A673 (cell line): ENCODE data around the gene BBS9. TPM values are rescaled to one million over a fixed set of nuclear protein-coding genes. Genes with fewer than 3 reads are reported as not detected.

Experiments
- Bru-seq: library from RNA; stranded (reverse); fragments of 400-500 nt; gene quantifications from one replicate; lab custom pipeline; 2021; lab: Mats Ljungman, UMichigan
- BruChase-seq, 2 experiments: library from RNA; stranded (reverse); fragments of 400-500 nt; gene quantifications; one replicate each; lab custom pipeline; 2021; lab: Mats Ljungman, UMichigan
- BruUV-seq: library from RNA; stranded (reverse); fragments of 400-500 nt; replicated peaks from 2 replicates; lab custom pipeline; 2021; lab: Mats Ljungman, UMichigan
- CTCF ChIA-PET: fragments of 300-600 bp; sonication (Branson Sonifier 250); formaldehyde crosslinking; loops from one replicate; lab custom pipeline; 2022; ENCODE audit warnings: antibody characterized with exemption; lab: Charles Lee
- POLR2A ChIA-PET: fragments of 300-600 bp; sonication (Branson Sonifier 250); formaldehyde crosslinking; loops from one replicate; lab custom pipeline; 2022; ENCODE audit warnings: antibody characterized with exemption; ENCODE audit not compliant: low non-redundant PET; lab: Charles Lee
- DNase-seq: peaks from one replicate; pipeline ENCODE4 v3.0.0-alpha.2; 2015; ENCODE audit warnings: low spot score
- H3K27ac ChIP-seq: fragments of 200-600 bp; sonication (generic); 2 replicates; pipeline ENCODE4 v1.5.1; 2016; ENCODE audit warnings: mixed run types, low read depth, mild to moderate bottlenecking, mixed read lengths, antibody characterized with exemption, low read length; ENCODE audit not compliant: poor library complexity, severe bottlenecking
- H3K27me3 ChIP-seq: fragments of 200-600 bp; sonication (generic); replicated peaks from 2 replicates; pipeline ENCODE4 v1.6.1; 2017; ENCODE audit warnings: mixed run types, low read depth, mild to moderate bottlenecking, mixed read lengths, antibody characterized with exemption, low read length; ENCODE audit not compliant: insufficient read depth, poor library complexity
- H3K36me3 ChIP-seq: fragments of 200-600 bp; sonication (generic); 2 replicates; pipeline ENCODE4 v1.6.1; 2016; ENCODE audit warnings: mixed run types, mild to moderate bottlenecking, mixed read lengths, antibody characterized with exemption, low read length; ENCODE audit not compliant: insufficient read depth, poor library complexity, severe bottlenecking
- H3K4me1 ChIP-seq: fragments of 200-600 bp; sonication (generic); 2 replicates; pipeline ENCODE4 v1.6.1; 2017; ENCODE audit warnings: mixed run types, mild to moderate bottlenecking, mixed read lengths, antibody characterized with exemption, low read length; ENCODE audit not compliant: insufficient read depth, poor library complexity, severe bottlenecking
- H3K4me3 ChIP-seq: fragments of 200-600 bp; sonication (generic); 2 replicates; pipeline ENCODE4 v1.5.1; 2016; ENCODE audit warnings: low read depth, mixed run types, mild to moderate bottlenecking, mixed read lengths, low read length; ENCODE audit not compliant: poor library complexity, severe bottlenecking
- H3K9me3 ChIP-seq: fragments of 200-600 bp; sonication (generic); 2 replicates; pipeline ENCODE4 v1.6.1; 2016; ENCODE audit warnings: mixed run types, low read depth, mild to moderate bottlenecking, mixed read lengths, antibody characterized with exemption, low read length; ENCODE audit not compliant: poor library complexity, severe bottlenecking
- CTCF ChIP-seq: fragments of 300-800, 200-600 bp; sonication (generic); conservative IDR thresholded peaks from 2 replicates; pipeline ENCODE4 v1.5.1; 2017; ENCODE audit warnings: low read depth, mild to moderate bottlenecking, antibody characterized with exemption, low read length, moderate library complexity, mixed read lengths
- EZH2 ChIP-seq: fragments of 200-600 bp; sonication (generic); IDR thresholded peaks from 2 replicates; pipeline ENCODE4 v1.6.1; 2017; ENCODE audit warnings: borderline replicate concordance, low read depth, mild to moderate bottlenecking, mixed read lengths, antibody characterized with exemption, low read length; ENCODE audit not compliant: poor library complexity, severe bottlenecking
- intact Hi-C: fragments of 100-400 bp; cut with micrococcal nuclease; formaldehyde crosslinking; loops from one replicate; pipeline ENCODE4 v1.10.0; 2022; ENCODE audit not compliant: unreplicated experiment
- long read RNA-seq: library from polyadenylated mRNA; stranded (forward); transcript quantifications from one replicate; pipeline ENCODE4 v2.0.0, GENCODE V29; 2022
- total RNA-seq: library from RNA; stranded (reverse); gene quantifications from 2 replicates; pipeline ENCODE4 v1.2.3, GENCODE V29; 2021

Gene BBS9
- 9.0 and 9.4 TPM in 2 replicates for total RNA-seq
- percentile 50 among the genes with signal in this experiment for Bru-seq, nascent RNA
- percentile 45 among the genes with signal in this experiment for BruChase-seq, experiment 1, labeled RNA remaining after a 2-hour chase
- BruChase-seq, experiment 2, labeled RNA remaining after a 6-hour chase: percentile 39 among the genes with signal in this experiment
- long read RNA-seq, full-length matches to known transcripts: 3 of 10 reads
- long read RNA-seq, partial matches to known transcripts: 0 of 10 reads
- long read RNA-seq, other reads (novel, unspliced or antisense): 7 of 10 reads

- ChIA-PET POLR2A (interaction anchor here (0.6 kb wide), 1 partner anchor 102 kb away, joined by 4 read pairs; no protein-coding TSS in a partner anchor), CTCF (no interaction called here)
- no TSS peak for BruUV-seq
- intact Hi-C loops: no loop called here
- peak within 1 kb of the TSS; percentile 69 for H3K4me3 ChIP-seq
- no peaks in the 10 kb centered on the region for H3K9me3 ChIP-seq
- H3K4me1 ChIP-seq: no peaks in the 10 kb centered on the region
- peak; percentile 97 for DNase-seq
- peak within 1 kb of the TSS; percentile 70 for H3K27ac ChIP-seq
- H3K27me3 ChIP-seq: no peaks in the 10 kb centered on the region
- TF ChIP-seq EZH2: no peak
- TF ChIP-seq CTCF: no peak
- H3K36me3 ChIP-seq: no peaks in the 10 kb centered on the region
These were observed at the start of gene BBS9 for GRCh38 chr7:33128990-33129805. BBS9 (plus strand) TSS chr7:33129564; CDS start chr7:33146253, 16,689 bp downstream.

GRCh38 chr7:33079763-33080690 lies 49.3 kb upstream of the BBS9 start:
- H3K27ac ChIP-seq: no peak overlapping the region
- no peak for DNase-seq
- no TSS peak for BruUV-seq
- POLR2A ChIA-PET: no interaction called here
- H3K4me3 ChIP-seq: no peak overlapping the region
- TF ChIP-seq CTCF (no peak), EZH2 (no peak)
- no peaks in the 10 kb centered on the region for H3K9me3 ChIP-seq
- CTCF ChIA-PET: no interaction called here
- H3K27me3 ChIP-seq: peaks cover 20% of the 10 kb centered on the region
- intact Hi-C loops: no loop called here
- no peaks in the 10 kb centered on the region for H3K4me1 ChIP-seq
- H3K36me3 ChIP-seq: no peaks in the 10 kb centered on the region

GRCh38 chr7:33087356-33087755 lies 42.0 kb upstream of the BBS9 start:
- intact Hi-C loops: no loop called here
- BruUV-seq: no TSS peak
- POLR2A ChIA-PET: no interaction called here

More at GRCh38 chr7:33087356-33087755, 42.0 kb upstream of the BBS9 start:
- no peak for DNase-seq
- no peak overlapping the region for H3K4me3 ChIP-seq
- no peak overlapping the region for H3K27ac ChIP-seq
- no peaks in the 10 kb centered on the region for H3K9me3 ChIP-seq
- TF ChIP-seq EZH2: no peak
- TF ChIP-seq CTCF: no peak
- H3K4me1 ChIP-seq: no peaks in the 10 kb centered on the region
- H3K36me3 ChIP-seq: no peaks in the 10 kb centered on the region
- CTCF ChIA-PET: no interaction called here
- no peaks in the 10 kb centered on the region for H3K27me3 ChIP-seq
